ENCODE measurements around the gene GRK5. TPM values are rescaled to one million over a fixed set of nuclear protein-coding genes. Genes with fewer than 3 reads are reported as not detected.

Gene GRK5
- total and polyA plus RNA-seq, 4 donors = 18.5 to 43.1 (median 40.3) TPM

GRCh38 chr10:119359025-119359424, 151.7 kb downstream of the GRK5 start:
- 93 to 95% methylated on average over 4 of the region's 4 CpGs for WGBS, 2 donors
- TF ChIP-seq CTCF (IDR thresholded peaks at IDR 0.05; ENCODE audit: control extremely low read depth, extremely low read depth) = no peak
- DNase-seq = no peak

GRCh38 chr10:119360181-119360921, 153.0 kb downstream of the GRK5 start:
- no peak for ATAC-seq (ENCODE audit: insufficient read depth, low FRiP score)
- 71 to 78% methylated on average over 9 to 11 of the region's 11 CpGs for WGBS, 2 donors
- Histone ChIP-seq H3K9ac (ENCODE audit: insufficient read depth in 1 of 2, low read length in 2 of 2) (no peak overlapping the region), H3K27ac (ENCODE audit: low read depth in 1 of 2, low read length in 1 of 2) (peak overlapping the region in 1 of 2 donors; percentile 43), H3K4me1 (ENCODE audit: control insufficient read depth in 5 of 5, insufficient read depth in 5 of 5, low read length in 5 of 5) (peaks cover 3 to 39% (median 17%) of the 10 kb centered on the region in 5 donors), H3K9me3 (ENCODE audit: control insufficient read depth in 4 of 4, insufficient read depth in 3 of 4, low read length in 3 of 4) (no peaks in the 10 kb centered on the region), H3K36me3 (ENCODE audit: control insufficient read depth in 4 of 4, insufficient read depth in 4 of 4, low read length in 4 of 4) (peaks cover 0 to 4% (median 1%) of the 10 kb centered on the region in 4 donors), H3K27me3 (ENCODE audit: control insufficient read depth in 3 of 3, insufficient read depth in 3 of 3, low read length in 2 of 3) (no peaks in the 10 kb centered on the region), H3K4me3 (no peak overlapping the region)
- no peak for TF ChIP-seq CTCF (IDR thresholded peaks at IDR 0.05; ENCODE audit: control extremely low read depth, extremely low read depth)
- no peak for DNase-seq

More at GRCh38 chr10:119359025-119359424, 151.7 kb downstream of the GRK5 start:
- peaks cover 3 to 36% (median 9%) of the 10 kb centered on the region in 5 donors for H3K4me1 ChIP-seq (ENCODE audit: control insufficient read depth in 5 of 5, insufficient read depth in 5 of 5, low read length in 5 of 5)
- H3K27ac ChIP-seq (ENCODE audit: low read depth in 1 of 2, low read length in 1 of 2) = no peak overlapping the region
- no peak overlapping the region for H3K4me3 ChIP-seq
- no peaks in the 10 kb centered on the region for H3K27me3 ChIP-seq (ENCODE audit: control insufficient read depth in 3 of 3, insufficient read depth in 3 of 3, low read length in 2 of 3)
- no peak for ATAC-seq (ENCODE audit: insufficient read depth, low FRiP score)
- no peaks in the 10 kb centered on the region for H3K9me3 ChIP-seq (ENCODE audit: control insufficient read depth in 4 of 4, insufficient read depth in 3 of 4, low read length in 3 of 4)
- peaks cover 0 to 4% (median 1%) of the 10 kb centered on the region in 4 donors for H3K36me3 ChIP-seq (ENCODE audit: control insufficient read depth in 4 of 4, insufficient read depth in 4 of 4, low read length in 4 of 4)
- H3K9ac ChIP-seq (ENCODE audit: insufficient read depth in 1 of 2, low read length in 2 of 2) = no peak overlapping the region

- Histone ChIP-seq H3K9ac (ENCODE audit: insufficient read depth in 1 of 2, low read length in 2 of 2) (no peak overlapping the region), H3K36me3 (ENCODE audit: control insufficient read depth in 4 of 4, insufficient read depth in 4 of 4, low read length in 4 of 4) (peaks cover 0 to 4% (median 1%) of the 10 kb centered on the region in 4 donors), H3K27ac (ENCODE audit: low read depth in 1 of 2, low read length in 1 of 2) (peak overlapping the region in 1 of 2 donors; percentile 42), H3K4me3 (no peak overlapping the region), H3K27me3 (ENCODE audit: control insufficient read depth in 3 of 3, insufficient read depth in 3 of 3, low read length in 2 of 3) (no peaks in the 10 kb centered on the region), H3K9me3 (ENCODE audit: control insufficient read depth in 4 of 4, insufficient read depth in 3 of 4, low read length in 3 of 4) (no peaks in the 10 kb centered on the region), H3K4me1 (ENCODE audit: control insufficient read depth in 5 of 5, insufficient read depth in 5 of 5, low read length in 5 of 5) (peaks cover 3 to 45% (median 22%) of the 10 kb centered on the region in 5 donors)
- WGBS, 2 donors = 94 to 96% methylated on average over 10 of the region's 10 CpGs
- no peak for TF ChIP-seq CTCF (IDR thresholded peaks at IDR 0.05; ENCODE audit: control extremely low read depth, extremely low read depth)
- no peak for ATAC-seq (ENCODE audit: insufficient read depth, low FRiP score)
- DNase-seq = no peak
These were observed 153.7 kb downstream of the GRK5 start for GRCh38 chr10:119361037-119361436.

Measured in lung (tissue), 12 donors.